GM08714 (cell line): ENCODE measurements around the gene HDGF.
A peak's percentile ranks its signal among the peaks of the same experiment; 100 is the strongest.

ENCODE experiments used
- H3K4me3 ChIP-seq: fragments of 200-500 bp; sonication (Bioruptor generic); 2 replicates; pipeline ENCODE4 v1.5.1; 2014; ENCODE audit warnings: mild to moderate bottlenecking, low read length, inconsistent platforms
- ZNF274 ChIP-seq: IDR thresholded peaks from 2 replicates; pipeline ENCODE4 v1.6.1; 2012; ENCODE audit warnings: mild to moderate bottlenecking, low read depth, low read length

HDGF gene

GRCh38 chr1:156727926-156728598 lies 23.4 kb downstream of the HDGF start, which contains the start of gene METTL25B:
TSS of gene METTL25B (plus strand) at chr1:156728469. CDS start at chr1:156729105, 636 bp downstream.
- peak within 1 kb of the TSS; percentile 92 for H3K4me3 ChIP-seq
- no peak for TF ChIP-seq ZNF274

- peak overlapping the region; percentile 82 for H3K4me3 ChIP-seq
- TF ChIP-seq ZNF274 = no peak
Measured at GRCh38 chr1:156727492-156727891, 24.0 kb downstream of the HDGF start.

GRCh38 chr1:156726549-156727226 lies 24.8 kb downstream of the HDGF start:
- TF ChIP-seq ZNF274 = no peak
- H3K4me3 ChIP-seq = peak overlapping the region; percentile 82

GRCh38 chr1:156725683-156726280 lies 25.7 kb downstream of the HDGF start:
- no peak for TF ChIP-seq ZNF274
- peak overlapping the region; percentile 82 for H3K4me3 ChIP-seq

GRCh38 chr1:156721535-156721934 lies 29.9 kb downstream of the HDGF start:
- no peak for TF ChIP-seq ZNF274
- H3K4me3 ChIP-seq = no peak overlapping the region

- TF ChIP-seq ZNF274 = no peak
- H3K4me3 ChIP-seq = no peak overlapping the region
Measured at GRCh38 chr1:156721131-156721530, 30.3 kb downstream of the HDGF start.

GRCh38 chr1:156717351-156717750 lies 34.1 kb downstream of the HDGF start:
- H3K4me3 ChIP-seq = no peak overlapping the region
- TF ChIP-seq ZNF274 = no peak

GRCh38 chr1:156714830-156715229 lies 36.6 kb downstream of the HDGF start:
- H3K4me3 ChIP-seq = no peak overlapping the region
- no peak for TF ChIP-seq ZNF274

- no peak overlapping the region for H3K4me3 ChIP-seq
- no peak for TF ChIP-seq ZNF274
Measured at GRCh38 chr1:156712626-156713025, 38.8 kb downstream of the HDGF start.

GRCh38 chr1:156711011-156711817 lies 40.3 kb downstream of the HDGF start:
- no peak for TF ChIP-seq ZNF274
- H3K4me3 ChIP-seq = no peak overlapping the region

GRCh38 chr1:156709757-156710489 lies 41.6 kb downstream of the HDGF start:
- H3K4me3 ChIP-seq = no peak overlapping the region
- TF ChIP-seq ZNF274 = no peak

- H3K4me3 ChIP-seq = no peak overlapping the region
- no peak for TF ChIP-seq ZNF274
Measured at GRCh38 chr1:156709031-156709430, 42.4 kb downstream of the HDGF start.

GRCh38 chr1:156708218-156708661 lies 43.2 kb downstream of the HDGF start:
- no peak for TF ChIP-seq ZNF274
- H3K4me3 ChIP-seq = no peak overlapping the region
